ENCODE data around the gene CCL14. TPM values are rescaled to one million over a fixed set of nuclear protein-coding genes. Genes with fewer than 3 reads are reported as not detected.
"Not testable (repeated sequence)": the region's sequence is repeated elsewhere in the genome, so short reads cannot be mapped to it uniquely, and the experiment has no call there.

CCL14 gene
- total RNA-seq, 4 donors from 2014 or later = 6.3 to 8.3 (median 6.7) TPM

DNA sequence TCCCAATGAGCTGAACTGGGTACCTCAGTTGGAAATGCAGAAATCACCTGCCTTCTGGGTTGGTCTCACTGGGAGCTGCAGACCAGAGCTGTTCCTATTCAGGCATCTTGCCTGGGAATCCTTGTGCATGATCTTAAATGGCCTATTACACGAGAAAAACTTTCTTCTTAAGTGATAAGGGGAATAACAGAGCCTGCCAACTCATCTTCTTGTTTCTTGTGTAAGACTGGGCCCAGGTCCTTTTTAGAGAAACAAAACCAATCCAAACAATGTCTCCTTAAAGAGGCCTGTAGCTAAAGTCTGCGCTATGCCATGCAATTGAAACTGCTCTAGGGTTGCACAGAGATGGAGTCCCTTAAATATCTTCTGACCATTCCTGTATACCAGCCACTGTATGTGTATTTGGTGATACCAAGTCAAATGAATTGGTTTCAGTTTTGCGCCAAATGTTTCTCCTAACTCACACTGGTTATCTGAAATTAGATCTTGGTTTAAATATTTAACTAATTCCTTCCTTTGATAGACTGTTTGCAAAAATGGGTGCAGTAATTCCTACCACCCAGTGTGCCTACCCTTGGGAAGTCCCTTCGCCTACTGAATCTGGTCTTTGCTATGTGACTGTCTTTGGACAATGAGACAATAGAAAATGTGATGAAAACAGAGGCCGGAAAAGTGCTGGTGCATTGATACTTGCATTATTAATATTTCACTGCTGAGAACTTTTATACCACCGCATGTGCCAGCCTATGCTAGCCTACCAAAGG lies 37.8 kb upstream of the CCL14 start:
- no peaks in the 10 kb centered on the region for H3K27me3 ChIP-seq
- H3K36me3 ChIP-seq = no peaks in the 10 kb centered on the region
- no peak overlapping the region for H3K4me3 ChIP-seq
- peaks cover 0 to 3% (median 0%) of the 10 kb centered on the region in 4 donors for H3K9me3 ChIP-seq
- no peak for DNase-seq
- no peak overlapping the region for H3K27ac ChIP-seq
- peaks cover 0 to 4% (median 0%) of the 10 kb centered on the region in 4 donors for H3K4me1 ChIP-seq
- TF ChIP-seq, protein P1, sequence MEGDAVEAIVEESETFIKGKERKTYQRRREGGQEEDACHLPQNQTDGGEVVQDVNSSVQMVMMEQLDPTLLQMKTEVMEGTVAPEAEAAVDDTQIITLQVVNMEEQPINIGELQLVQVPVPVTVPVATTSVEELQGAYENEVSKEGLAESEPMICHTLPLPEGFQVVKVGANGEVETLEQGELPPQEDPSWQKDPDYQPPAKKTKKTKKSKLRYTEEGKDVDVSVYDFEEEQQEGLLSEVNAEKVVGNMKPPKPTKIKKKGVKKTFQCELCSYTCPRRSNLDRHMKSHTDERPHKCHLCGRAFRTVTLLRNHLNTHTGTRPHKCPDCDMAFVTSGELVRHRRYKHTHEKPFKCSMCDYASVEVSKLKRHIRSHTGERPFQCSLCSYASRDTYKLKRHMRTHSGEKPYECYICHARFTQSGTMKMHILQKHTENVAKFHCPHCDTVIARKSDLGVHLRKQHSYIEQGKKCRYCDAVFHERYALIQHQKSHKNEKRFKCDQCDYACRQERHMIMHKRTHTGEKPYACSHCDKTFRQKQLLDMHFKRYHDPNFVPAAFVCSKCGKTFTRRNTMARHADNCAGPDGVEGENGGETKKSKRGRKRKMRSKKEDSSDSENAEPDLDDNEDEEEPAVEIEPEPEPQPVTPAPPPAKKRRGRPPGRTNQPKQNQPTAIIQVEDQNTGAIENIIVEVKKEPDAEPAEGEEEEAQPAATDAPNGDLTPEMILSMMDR (IDR thresholded peaks at IDR 0.05) = no peak
- no peak for TF ChIP-seq POLR2A (IDR thresholded peaks at IDR 0.05)

GRCh38 chr17:36019423-36019822 lies 32.9 kb upstream of the CCL14 start:
- no peak for DNase-seq
- Histone ChIP-seq H3K4me1 (no peaks in the 10 kb centered on the region), H3K4me3 (no peak overlapping the region), H3K9me3 (peaks cover 0 to 3% (median 0%) of the 10 kb centered on the region in 4 donors), H3K27ac (no peak overlapping the region), H3K27me3 (no peaks in the 10 kb centered on the region), H3K36me3 (no peaks in the 10 kb centered on the region)
- TF ChIP-seq POLR2A (IDR thresholded peaks at IDR 0.05) = no peak
- TF ChIP-seq, protein P1 (IDR thresholded peaks at IDR 0.05) = no peak

DNA sequence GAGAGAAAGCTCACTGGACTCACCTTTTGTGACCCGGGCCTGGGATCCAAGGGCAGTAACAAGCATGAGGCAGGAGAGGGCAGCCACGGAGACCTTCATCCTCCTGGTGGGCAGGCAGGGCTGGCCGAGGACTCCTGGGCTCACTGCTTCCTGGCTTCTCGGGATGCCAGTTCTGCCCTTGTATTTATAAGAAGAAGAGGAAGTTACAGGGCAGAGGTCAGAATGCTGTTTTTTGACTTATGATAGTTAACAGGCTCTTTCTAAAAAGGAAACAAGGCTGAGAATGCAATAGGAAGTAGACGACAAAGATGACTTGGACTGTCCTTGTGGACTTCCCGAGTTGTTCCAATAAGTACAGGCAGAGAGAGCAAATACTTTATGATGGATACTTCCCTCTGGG lies 31.3 kb upstream of the CCL14 start, which contains the start of gene CCL23:
Gene CCL23, minus strand, starts transcription at position 174 of the 400 bp plus-strand sequence. Its CDS starts 75 bp downstream, at position 99.
- no peak within 1 kb of the TSS for H3K4me3 ChIP-seq
- no peak within 1 kb of the TSS for H3K27ac ChIP-seq
- no peak for DNase-seq
- H3K27me3 ChIP-seq = no peaks in the 10 kb centered on the region
- H3K4me1 ChIP-seq = no peaks in the 10 kb centered on the region
- TF ChIP-seq POLR2A (IDR thresholded peaks at IDR 0.05) = no peak
- TF ChIP-seq, protein P1 (IDR thresholded peaks at IDR 0.05) = no peak
- H3K36me3 ChIP-seq = no peaks in the 10 kb centered on the region
- no peaks in the 10 kb centered on the region for H3K9me3 ChIP-seq

DNA sequence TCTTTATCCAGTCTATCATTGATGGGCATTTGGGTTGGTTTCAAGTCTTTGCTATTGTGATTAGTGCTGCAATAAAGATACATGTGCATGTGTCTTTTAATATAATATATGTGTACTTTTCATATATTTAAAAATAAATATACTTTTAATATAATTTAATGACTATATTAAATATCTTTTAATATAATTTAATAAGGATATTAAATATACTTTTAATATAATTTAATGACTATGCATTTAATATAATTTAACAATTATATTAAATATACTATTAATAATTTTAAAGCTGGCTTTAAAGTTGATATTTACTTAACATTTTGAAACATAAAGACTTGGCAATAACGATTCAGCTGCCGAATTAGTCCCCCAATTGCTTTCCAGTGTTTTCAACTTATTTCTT lies 30.0 kb upstream of the CCL14 start:
- no peaks in the 10 kb centered on the region for H3K27me3 ChIP-seq
- no peak for DNase-seq
- no peak for TF ChIP-seq POLR2A (IDR thresholded peaks at IDR 0.05)
- TF ChIP-seq, protein P1 (IDR thresholded peaks at IDR 0.05) = no peak
- no peaks in the 10 kb centered on the region for H3K36me3 ChIP-seq
- H3K4me1 ChIP-seq = no peaks in the 10 kb centered on the region
- no peaks in the 10 kb centered on the region for H3K9me3 ChIP-seq
- no peak overlapping the region for H3K4me3 ChIP-seq
- no peak overlapping the region for H3K27ac ChIP-seq

DNA sequence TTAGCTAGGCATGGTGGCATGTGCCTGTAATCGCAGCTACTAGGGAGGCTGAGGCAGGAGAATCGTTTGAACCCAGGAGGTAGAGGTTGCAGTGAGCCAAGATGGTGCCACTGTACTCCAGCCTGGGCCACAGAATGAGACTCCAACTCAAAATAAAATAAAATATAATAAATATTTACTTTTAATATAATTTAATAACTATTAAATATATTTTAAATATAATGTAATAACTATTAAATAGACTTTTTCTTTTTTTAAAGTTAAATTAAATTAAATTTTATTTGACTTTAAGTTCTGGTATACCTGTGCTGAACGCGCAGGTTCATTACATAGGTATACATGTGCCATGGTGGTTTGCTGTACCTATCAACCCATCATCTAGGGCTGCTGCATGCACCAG lies 29.4 kb upstream of the CCL14 start:
- not testable (repeated sequence) for H3K4me3 ChIP-seq, H3K27ac ChIP-seq, H3K9me3 ChIP-seq, DNase-seq, H3K4me1 ChIP-seq, H3K36me3 ChIP-seq, H3K27me3 ChIP-seq

DNA sequence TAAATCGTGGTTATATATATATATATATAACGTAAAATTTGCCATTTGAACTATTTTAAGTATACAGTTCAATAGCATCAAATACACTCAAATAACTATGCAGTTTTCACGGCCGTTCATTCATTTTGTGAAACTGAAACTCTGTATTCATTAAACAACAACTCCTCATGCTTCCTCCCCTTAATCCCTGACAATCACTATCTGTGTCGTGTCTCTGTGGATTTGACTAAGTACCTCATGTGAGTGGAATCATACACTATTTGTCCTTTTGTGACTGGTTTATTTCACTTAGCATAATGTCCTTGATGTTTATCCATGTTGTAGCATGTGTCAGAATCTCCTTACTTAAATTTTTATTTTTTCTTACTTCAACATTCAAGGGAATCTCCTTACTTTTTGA lies 28.4 kb upstream of the CCL14 start:
- no peak for TF ChIP-seq POLR2A (IDR thresholded peaks at IDR 0.05)
- TF ChIP-seq, protein P1 (IDR thresholded peaks at IDR 0.05) = no peak
- H3K36me3 ChIP-seq = no peaks in the 10 kb centered on the region
- no peaks in the 10 kb centered on the region for H3K4me1 ChIP-seq
- DNase-seq = no peak
- H3K9me3 ChIP-seq = no peaks in the 10 kb centered on the region
- H3K27ac ChIP-seq = no peak overlapping the region
- no peak overlapping the region for H3K4me3 ChIP-seq
- no peaks in the 10 kb centered on the region for H3K27me3 ChIP-seq
